ENCODE measurements around the gene HOGA1. TPM values are rescaled to one million over a fixed set of nuclear protein-coding genes. Genes with fewer than 3 reads are reported as not detected.

Gene HOGA1
- total and polyA plus RNA-seq, 4 donors, result 21.7 to 31.4 (median 22.8) TPM

- H3K9me3 ChIP-seq (ENCODE audit: control insufficient read depth in 4 of 4, low read length in 3 of 4), result no peaks in the 10 kb centered on the region
- no peak for DNase-seq (ENCODE audit: low spot score)
- 94% methylated on average over 14 of the region's 14 CpGs for WGBS
- H3K27me3 ChIP-seq (ENCODE audit: control insufficient read depth in 4 of 4, insufficient read depth in 4 of 4, low read length in 3 of 4), result no peaks in the 10 kb centered on the region
- H3K27ac ChIP-seq (ENCODE audit: low read depth in 1 of 2, low read length in 2 of 2), result no peak overlapping the region
- H3K9ac ChIP-seq (ENCODE audit: low read depth in 1 of 2, low read length in 2 of 2), result no peak overlapping the region
- H3K4me3 ChIP-seq (ENCODE audit: low read depth in 1 of 3, low read length in 3 of 3), result no peak overlapping the region
- H3K4me1 ChIP-seq (ENCODE audit: control insufficient read depth in 4 of 4, insufficient read depth in 4 of 4, low read length in 3 of 4), result peaks cover 0 to 2% (median 0%) of the 10 kb centered on the region in 4 donors
- peaks cover 0 to 2% (median 0%) of the 10 kb centered on the region in 4 donors for H3K36me3 ChIP-seq (ENCODE audit: control insufficient read depth in 4 of 4, insufficient read depth in 3 of 4, low read depth in 1 of 4, low read length in 3 of 4)
- no peak for TF ChIP-seq GABPA (IDR thresholded peaks at IDR 0.05 in 1 of 2, conservative IDR thresholded peaks at IDR 0.05 in 1 of 2)
- no peak for TF ChIP-seq MAX (IDR thresholded peaks at IDR 0.05)
- no peak for TF ChIP-seq RXRA (IDR thresholded peaks at IDR 0.05)
- TF ChIP-seq HNF4A (conservative IDR thresholded peaks at IDR 0.05), result no peak
- no peak for TF ChIP-seq JUND (IDR thresholded peaks at IDR 0.05)
- no peak for TF ChIP-seq FOXA2 (IDR thresholded peaks at IDR 0.05)
- TF ChIP-seq YY1 (IDR thresholded peaks at IDR 0.05), result no peak
- TF ChIP-seq ZBTB33 (IDR thresholded peaks at IDR 0.05), result no peak
- no peak for TF ChIP-seq CTCF (IDR thresholded peaks at IDR 0.05; ENCODE audit: low read depth, low read length, missing input control)
- no peak for TF ChIP-seq NR2F2 (IDR thresholded peaks at IDR 0.05)
- TF ChIP-seq EGR1 (IDR thresholded peaks at IDR 0.05; ENCODE audit: low read depth in 2 of 2), result no peak
These were observed 43.3 kb upstream of the HOGA1 start for GRCh38 chr10:97540669-97541500.

GRCh38 chr10:97542169-97543024 is 41.8 kb upstream of the HOGA1 start:
- Histone ChIP-seq H3K4me3 (ENCODE audit: low read depth in 1 of 3, low read length in 3 of 3) (no peak overlapping the region), H3K36me3 (ENCODE audit: control insufficient read depth in 4 of 4, insufficient read depth in 3 of 4, low read depth in 1 of 4, low read length in 3 of 4) (peaks cover 0 to 2% (median 0%) of the 10 kb centered on the region in 4 donors), H3K4me1 (ENCODE audit: control insufficient read depth in 4 of 4, insufficient read depth in 4 of 4, low read length in 3 of 4) (peaks cover 0 to 2% (median 0%) of the 10 kb centered on the region in 4 donors), H3K27me3 (ENCODE audit: control insufficient read depth in 4 of 4, insufficient read depth in 4 of 4, low read length in 3 of 4) (no peaks in the 10 kb centered on the region), H3K9ac (ENCODE audit: low read depth in 1 of 2, low read length in 2 of 2) (no peak overlapping the region), H3K27ac (ENCODE audit: low read depth in 1 of 2, low read length in 2 of 2) (peak overlapping the region; percentile 26 to 69), H3K9me3 (ENCODE audit: control insufficient read depth in 4 of 4, low read length in 3 of 4) (no peaks in the 10 kb centered on the region)
- DNase-seq (ENCODE audit: low spot score), result no peak
- 89% methylated on average over 9 of the region's 9 CpGs for WGBS
- no peak for TF ChIP-seq MAX (IDR thresholded peaks at IDR 0.05)
- no peak for TF ChIP-seq HNF4G (IDR thresholded peaks at IDR 0.05)
- no peak for TF ChIP-seq FOXA2 (IDR thresholded peaks at IDR 0.05)
- TF ChIP-seq REST (IDR thresholded peaks at IDR 0.05), result no peak
- TF ChIP-seq HNF4A (conservative IDR thresholded peaks at IDR 0.05), result no peak
- TF ChIP-seq RXRA (IDR thresholded peaks at IDR 0.05), result no peak
- TF ChIP-seq RAD21 (IDR thresholded peaks at IDR 0.05), result no peak
- no peak for TF ChIP-seq SP1 (IDR thresholded peaks at IDR 0.05)
- TF ChIP-seq GABPA (IDR thresholded peaks at IDR 0.05 in 1 of 2, conservative IDR thresholded peaks at IDR 0.05 in 1 of 2), result no peak
- TF ChIP-seq ZBTB33 (IDR thresholded peaks at IDR 0.05), result no peak
- no peak for TF ChIP-seq EGR1 (IDR thresholded peaks at IDR 0.05; ENCODE audit: low read depth in 2 of 2)
- TF ChIP-seq FOXA1 (IDR thresholded peaks at IDR 0.05), result no peak

Data from liver (tissue), 9 donors.